OCI-LY3 (cell line): Measurements from ENCODE around the gene RETREG3.

ENCODE experiments used
- H2AFZ ChIP-seq: fragments of 200-600, 300-600 bp; shearing (Covaris generic); 2 replicates; pipeline ENCODE4 v1.6.0; 2014; ENCODE audit warnings: antibody characterized with exemption, low read depth, low read length
- H3K27ac ChIP-seq: fragments of 200-600, 300-600 bp; sonication (generic); 2 replicates; pipeline ENCODE4 v1.5.1; 2014; ENCODE audit warnings: mild to moderate bottlenecking, low read length, moderate library complexity, mixed read lengths
- H3K27me3 ChIP-seq: fragments of 200-600, 300-600 bp; sonication (generic); 2 replicates; pipeline ENCODE4 v1.6.1; 2014; ENCODE audit warnings: low read depth, low read length, mixed read lengths
- H3K36me3 ChIP-seq: fragments of 200-600, 300-600 bp; sonication (generic); replicated peaks from 2 replicates; pipeline ENCODE3; 2014; ENCODE audit warnings: low read depth, low read length, mixed read lengths
- H3K4me1 ChIP-seq: fragments of 300-600, 200-600 bp; sonication (generic); 2 replicates; pipeline ENCODE4 v1.6.1; 2014; ENCODE audit warnings: low read length, mixed read lengths
- H3K4me2 ChIP-seq: fragments of 200-600, 300-600 bp; sonication (generic); 2 replicates; pipeline ENCODE4 v1.6.1; 2014; ENCODE audit warnings: low read length, mixed read lengths
- H3K4me3 ChIP-seq: fragments of 300-600, 200-600 bp; sonication (generic); 2 replicates; pipeline ENCODE4 v1.5.1; 2014; ENCODE audit warnings: antibody characterized with exemption, mild to moderate bottlenecking, low read length, moderate library complexity
- H3K79me2 ChIP-seq: fragments of 300-600, 200-600 bp; shearing (Covaris generic); 2 replicates; pipeline ENCODE4 v1.6.1; 2014; ENCODE audit warnings: mild to moderate bottlenecking, low read length, mixed read lengths
- H3K9ac ChIP-seq: fragments of 300-600, 200-600 bp; shearing (Covaris generic); 2 replicates; pipeline ENCODE4 v1.6.0; 2014; ENCODE audit warnings: mild to moderate bottlenecking, low read length, moderate library complexity
- H3K9me3 ChIP-seq: fragments of 200-600, 300-600 bp; shearing (Covaris generic); 2 replicates; pipeline ENCODE4 v1.6.1; 2014; ENCODE audit warnings: low read length, mixed read lengths; ENCODE audit not compliant: insufficient read depth
- H4K20me1 ChIP-seq: fragments of 200-600, 300-600 bp; sonication (generic); 2 replicates; pipeline ENCODE4 v1.6.1; 2016; ENCODE audit warnings: low read length, mixed read lengths; ENCODE audit not compliant: insufficient read depth
- EZH2phosphoT487 ChIP-seq: fragments of 200-600 bp; shearing (Covaris generic); IDR thresholded peaks from 2 replicates; pipeline ENCODE4 v1.6.1; 2018; ENCODE audit warnings: antibody characterized with exemption, mixed run types, low read depth
- TF ChIP-seq, protein P1 (sequence below): fragments of 200-600, 300-600 bp; sonication (generic); IDR thresholded peaks from 2 replicates; pipeline ENCODE4 v1.5.1; 2014; ENCODE audit warnings: antibody characterized with exemption, low read length, low read depth

The RETREG3 gene

DNA sequence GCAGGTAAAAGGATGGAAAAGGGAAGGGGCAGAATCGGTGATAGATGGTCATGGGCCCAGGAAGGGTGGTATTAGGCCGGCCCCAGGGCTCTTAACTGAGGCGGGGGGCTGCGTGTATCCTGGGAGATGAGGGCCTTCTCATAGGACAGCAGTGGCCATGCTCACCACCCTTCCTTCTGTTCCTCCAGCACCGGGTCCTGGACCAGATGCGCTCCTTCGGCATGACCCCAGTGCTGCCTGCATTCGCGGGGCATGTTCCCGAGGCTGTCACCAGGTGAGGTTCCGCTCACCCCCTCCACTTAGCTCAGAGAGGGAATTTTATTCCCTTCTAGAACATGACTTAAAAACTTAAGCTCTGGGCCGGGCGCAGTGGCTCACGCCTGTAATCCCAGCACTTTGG lies 70.7 kb downstream of the RETREG3 start:
- peaks cover 13% of the 10 kb centered on the region; the same call in 1 of the 2 replicates for H4K20me1 ChIP-seq
- H3K27ac ChIP-seq = no peak overlapping the region
- peaks cover 24% of the 10 kb centered on the region for H3K4me1 ChIP-seq
- H3K4me2 ChIP-seq = no peak overlapping the region
- TF ChIP-seq EZH2phosphoT487 = no peak
- TF ChIP-seq, protein P1, sequence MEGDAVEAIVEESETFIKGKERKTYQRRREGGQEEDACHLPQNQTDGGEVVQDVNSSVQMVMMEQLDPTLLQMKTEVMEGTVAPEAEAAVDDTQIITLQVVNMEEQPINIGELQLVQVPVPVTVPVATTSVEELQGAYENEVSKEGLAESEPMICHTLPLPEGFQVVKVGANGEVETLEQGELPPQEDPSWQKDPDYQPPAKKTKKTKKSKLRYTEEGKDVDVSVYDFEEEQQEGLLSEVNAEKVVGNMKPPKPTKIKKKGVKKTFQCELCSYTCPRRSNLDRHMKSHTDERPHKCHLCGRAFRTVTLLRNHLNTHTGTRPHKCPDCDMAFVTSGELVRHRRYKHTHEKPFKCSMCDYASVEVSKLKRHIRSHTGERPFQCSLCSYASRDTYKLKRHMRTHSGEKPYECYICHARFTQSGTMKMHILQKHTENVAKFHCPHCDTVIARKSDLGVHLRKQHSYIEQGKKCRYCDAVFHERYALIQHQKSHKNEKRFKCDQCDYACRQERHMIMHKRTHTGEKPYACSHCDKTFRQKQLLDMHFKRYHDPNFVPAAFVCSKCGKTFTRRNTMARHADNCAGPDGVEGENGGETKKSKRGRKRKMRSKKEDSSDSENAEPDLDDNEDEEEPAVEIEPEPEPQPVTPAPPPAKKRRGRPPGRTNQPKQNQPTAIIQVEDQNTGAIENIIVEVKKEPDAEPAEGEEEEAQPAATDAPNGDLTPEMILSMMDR = no peak
- H3K9me3 ChIP-seq = no peaks in the 10 kb centered on the region
- no peak overlapping the region for H3K4me3 ChIP-seq
- H3K27me3 ChIP-seq = no peaks in the 10 kb centered on the region
- peaks cover 30% of the 10 kb centered on the region for H3K36me3 ChIP-seq
- H2AFZ ChIP-seq = no peak overlapping the region
- no peak overlapping the region for H3K9ac ChIP-seq
- H3K79me2 ChIP-seq = peaks cover 23% of the 10 kb centered on the region

DNA sequence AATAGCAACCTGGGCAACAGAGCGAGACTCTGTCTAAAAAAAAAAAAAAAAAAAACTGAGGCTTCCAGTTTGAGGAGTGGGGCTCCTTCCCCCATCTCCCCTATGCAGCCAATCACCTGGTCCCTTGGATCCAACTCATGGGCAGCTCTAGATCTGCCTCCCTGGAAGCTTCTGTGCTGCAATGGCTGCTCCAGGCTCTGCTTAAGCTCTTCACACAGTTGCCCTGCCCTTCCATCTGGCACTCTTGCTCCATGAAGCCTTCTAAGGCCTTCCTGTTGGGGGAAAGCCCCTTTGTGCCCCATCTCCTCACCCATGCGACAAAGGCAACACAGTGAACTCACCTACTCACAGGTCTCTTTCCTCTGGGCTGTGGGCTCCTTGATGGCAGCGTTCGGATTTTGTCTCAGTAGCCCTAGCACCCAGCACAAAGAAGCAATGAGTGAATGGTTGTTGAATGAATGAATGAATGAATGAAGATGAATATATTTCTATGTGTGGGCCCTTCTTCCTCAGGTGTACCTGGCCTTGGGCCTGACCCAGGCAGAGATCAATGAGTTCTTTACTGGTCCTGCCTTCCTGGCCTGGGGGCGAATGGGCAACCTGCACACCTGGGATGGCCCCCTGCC lies 71.2 kb downstream of the RETREG3 start:
- Histone ChIP-seq H3K4me3 (peak overlapping the region; percentile 84; the same call in 1 of the 2 replicates), H3K9me3 (no peaks in the 10 kb centered on the region), H3K27ac (no peak overlapping the region), H3K79me2 (peaks cover 23% of the 10 kb centered on the region), H3K4me2 (no peak overlapping the region), H3K27me3 (no peaks in the 10 kb centered on the region), H3K4me1 (peaks cover 24% of the 10 kb centered on the region), H2AFZ (no peak overlapping the region), H3K9ac (no peak overlapping the region), H4K20me1 (peaks cover 13% of the 10 kb centered on the region; the same call in 1 of the 2 replicates), H3K36me3 (peaks cover 27% of the 10 kb centered on the region)
- TF ChIP-seq, protein P1 = no peak
- TF ChIP-seq EZH2phosphoT487 = no peak

DNA sequence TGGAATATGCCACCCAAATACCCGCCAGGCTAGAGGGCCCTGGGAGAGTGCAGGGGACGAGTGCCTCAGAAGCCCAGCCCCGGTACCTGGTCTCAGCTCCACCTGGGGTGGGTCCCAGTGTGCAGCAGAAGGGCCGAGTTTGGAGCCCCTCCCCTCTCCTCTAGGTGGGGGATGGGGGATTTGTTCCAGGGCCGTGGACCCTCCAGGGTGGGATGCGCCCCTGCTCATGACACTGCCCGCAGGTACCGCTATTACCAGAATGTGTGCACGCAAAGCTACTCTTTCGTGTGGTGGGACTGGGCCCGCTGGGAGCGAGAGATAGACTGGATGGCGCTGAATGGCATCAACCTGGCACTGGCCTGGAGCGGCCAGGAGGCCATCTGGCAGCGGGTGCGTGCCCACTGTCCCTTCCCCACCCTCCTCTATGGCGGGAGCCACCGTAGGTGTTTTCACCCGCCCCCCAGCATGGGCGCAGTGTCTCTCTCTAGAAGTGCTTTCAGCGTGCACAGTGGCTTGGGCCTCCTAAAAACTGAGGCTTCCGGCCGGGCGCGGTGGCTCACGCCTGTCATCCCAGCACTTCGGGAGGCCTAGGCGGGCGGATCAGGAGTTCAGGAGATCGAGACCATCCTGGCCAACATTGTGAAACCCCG lies 71.9 kb downstream of the RETREG3 start:
- H4K20me1 ChIP-seq = peaks cover 13% of the 10 kb centered on the region; the same call in 1 of the 2 replicates
- H3K4me1 ChIP-seq = peaks cover 24% of the 10 kb centered on the region
- H2AFZ ChIP-seq = no peak overlapping the region
- H3K79me2 ChIP-seq = peaks cover 23% of the 10 kb centered on the region
- TF ChIP-seq, protein P1 = no peak
- TF ChIP-seq EZH2phosphoT487 = no peak
- peak overlapping the region; percentile 53 for H3K27ac ChIP-seq
- H3K36me3 ChIP-seq = peaks cover 26% of the 10 kb centered on the region
- H3K9me3 ChIP-seq = no peaks in the 10 kb centered on the region
- peak overlapping the region; percentile 97 for H3K4me2 ChIP-seq
- H3K9ac ChIP-seq = peak overlapping the region; percentile 93
- H3K27me3 ChIP-seq = no peaks in the 10 kb centered on the region
- peak overlapping the region; percentile 84 for H3K4me3 ChIP-seq

DNA sequence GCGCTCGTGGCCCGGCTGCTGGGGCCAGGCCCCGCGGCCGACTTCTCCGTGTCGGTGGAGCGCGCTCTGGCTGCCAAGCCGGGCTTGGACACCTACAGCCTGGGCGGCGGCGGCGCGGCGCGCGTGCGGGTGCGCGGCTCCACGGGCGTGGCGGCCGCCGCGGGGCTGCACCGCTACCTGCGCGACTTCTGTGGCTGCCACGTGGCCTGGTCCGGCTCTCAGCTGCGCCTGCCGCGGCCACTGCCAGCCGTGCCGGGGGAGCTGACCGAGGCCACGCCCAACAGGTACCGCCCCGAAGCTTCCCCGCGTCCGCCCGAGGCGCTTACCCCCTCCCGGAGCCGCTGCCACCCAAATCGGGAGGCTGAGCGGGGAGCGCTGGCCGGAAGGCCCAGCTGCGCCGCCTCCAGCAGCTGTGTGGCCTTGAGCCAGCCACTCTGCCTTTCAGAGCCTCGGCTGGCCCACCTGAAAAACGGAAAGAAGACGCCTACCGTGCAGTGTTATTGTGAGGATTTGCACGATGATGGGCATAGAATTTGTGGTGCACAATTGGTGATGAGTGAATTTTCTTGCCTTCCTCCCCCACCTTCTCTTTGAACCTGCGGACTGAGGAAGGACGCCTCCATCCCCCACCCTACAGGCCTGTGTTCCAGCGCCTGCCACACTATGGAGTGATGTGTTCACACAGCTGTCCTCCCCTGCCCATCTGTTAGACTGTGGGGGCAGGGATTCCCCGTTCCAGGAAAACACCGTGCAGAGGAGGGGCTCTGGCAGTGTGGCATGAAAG lies 72.6 kb downstream of the RETREG3 start:
- Histone ChIP-seq H2AFZ (no peak overlapping the region), H3K4me2 (peak overlapping the region; percentile 97), H3K9ac (peak overlapping the region; percentile 93), H3K27ac (peak overlapping the region; percentile 53), H3K79me2 (peaks cover 23% of the 10 kb centered on the region), H3K4me3 (peak overlapping the region; percentile 84), H3K4me1 (peaks cover 27% of the 10 kb centered on the region), H3K36me3 (peaks cover 25% of the 10 kb centered on the region), H3K27me3 (no peaks in the 10 kb centered on the region), H3K9me3 (no peaks in the 10 kb centered on the region), H4K20me1 (peaks cover 13% of the 10 kb centered on the region; the same call in 1 of the 2 replicates)
- TF ChIP-seq, protein P1 = no peak
